ENCODE data around the gene TTC34. TPM values are rescaled to one million over a fixed set of nuclear protein-coding genes. Genes with fewer than 3 reads are reported as not detected.

The TTC34 gene
- total RNA-seq, 1 experiment from 2014 or later: 0.92 TPM

- no peak overlapping the region for H2BK12ac ChIP-seq (ENCODE audit: insufficient read length, low read depth, low read length)
- H3K9me3 ChIP-seq (ENCODE audit: control insufficient read depth, low read depth, low read length): no peaks in the 10 kb centered on the region
- no peak overlapping the region for H3K27ac Mint-ChIP-seq
- no peak overlapping the region for H3K23ac ChIP-seq (ENCODE audit: insufficient read length, low read depth, low read length)
- TF ChIP-seq, protein P1, sequence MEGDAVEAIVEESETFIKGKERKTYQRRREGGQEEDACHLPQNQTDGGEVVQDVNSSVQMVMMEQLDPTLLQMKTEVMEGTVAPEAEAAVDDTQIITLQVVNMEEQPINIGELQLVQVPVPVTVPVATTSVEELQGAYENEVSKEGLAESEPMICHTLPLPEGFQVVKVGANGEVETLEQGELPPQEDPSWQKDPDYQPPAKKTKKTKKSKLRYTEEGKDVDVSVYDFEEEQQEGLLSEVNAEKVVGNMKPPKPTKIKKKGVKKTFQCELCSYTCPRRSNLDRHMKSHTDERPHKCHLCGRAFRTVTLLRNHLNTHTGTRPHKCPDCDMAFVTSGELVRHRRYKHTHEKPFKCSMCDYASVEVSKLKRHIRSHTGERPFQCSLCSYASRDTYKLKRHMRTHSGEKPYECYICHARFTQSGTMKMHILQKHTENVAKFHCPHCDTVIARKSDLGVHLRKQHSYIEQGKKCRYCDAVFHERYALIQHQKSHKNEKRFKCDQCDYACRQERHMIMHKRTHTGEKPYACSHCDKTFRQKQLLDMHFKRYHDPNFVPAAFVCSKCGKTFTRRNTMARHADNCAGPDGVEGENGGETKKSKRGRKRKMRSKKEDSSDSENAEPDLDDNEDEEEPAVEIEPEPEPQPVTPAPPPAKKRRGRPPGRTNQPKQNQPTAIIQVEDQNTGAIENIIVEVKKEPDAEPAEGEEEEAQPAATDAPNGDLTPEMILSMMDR (conservative IDR thresholded peaks at IDR 0.05): no peak
- WGBS (ENCODE audit: extremely low coverage, insufficient read length, low lambda C conversion rate): no CpG with 5 or more reads among the region's 19 CpGs
- no peaks in the 10 kb centered on the region for H3K4me1 Mint-ChIP-seq
- H3K9ac ChIP-seq (ENCODE audit: extremely low read depth, insufficient read length, low read length): no peak overlapping the region
- H3K14ac ChIP-seq (ENCODE audit: insufficient read depth, low read length): no peak overlapping the region
- no peaks in the 10 kb centered on the region for H3K79me1 ChIP-seq (ENCODE audit: insufficient read depth, low read depth, low read length, poor library complexity, severe bottlenecking)
- H3K36me3 Mint-ChIP-seq (ENCODE audit: insufficient read depth in 1 of 3, low read depth in 3 of 3): no peaks in the 10 kb centered on the region
- H3K4me1 ChIP-seq (ENCODE audit: insufficient read depth, low read length): no peaks in the 10 kb centered on the region
- H3K56ac ChIP-seq (ENCODE audit: insufficient read length, low read depth, low read length): no peak overlapping the region
- H3K18ac ChIP-seq (ENCODE audit: insufficient read length, low read depth, low read length): no peak overlapping the region
- H2BK5ac ChIP-seq (ENCODE audit: insufficient read length, low read length): no peak overlapping the region
- H3K23me2 ChIP-seq (ENCODE audit: insufficient read length, low read depth, low read length, poor library complexity, severe bottlenecking): no peaks in the 10 kb centered on the region
- H4K5ac ChIP-seq (ENCODE audit: insufficient read length, low read depth, low read length): no peak overlapping the region
- no peak overlapping the region for H2AFZ ChIP-seq (ENCODE audit: low read length)
- no peak for DNase-seq
- H3K4ac ChIP-seq (ENCODE audit: low read depth, low read length): no peak overlapping the region
- no peak overlapping the region for H2AK5ac ChIP-seq (ENCODE audit: insufficient read length, low read length)
- no peak overlapping the region for H4K91ac ChIP-seq (ENCODE audit: insufficient read length, low read depth, low read length)
- H3K79me2 ChIP-seq (ENCODE audit: insufficient read depth, low read length): no peaks in the 10 kb centered on the region
- H4K8ac ChIP-seq (replicated peaks; ENCODE audit: insufficient read length, low read depth, low read length): no peak overlapping the region
- H3K27me3 Mint-ChIP-seq (ENCODE audit: low read depth): peaks cover 19% of the 10 kb centered on the region
- H2BK15ac ChIP-seq (ENCODE audit: low read depth, low read length): no peak overlapping the region
- H2BK20ac ChIP-seq (ENCODE audit: low read depth, low read length, poor library complexity, severe bottlenecking): no peak overlapping the region
- no peak overlapping the region for H3K4me2 ChIP-seq (ENCODE audit: insufficient read depth, insufficient read length, low read length)
- no peak overlapping the region for H3K4me3 Mint-ChIP-seq
- no peaks in the 10 kb centered on the region for H4K20me1 ChIP-seq (ENCODE audit: control insufficient read depth, insufficient read depth, insufficient read length)
- no peaks in the 10 kb centered on the region for H3K27me3 ChIP-seq (ENCODE audit: insufficient read depth, low read length)
- no peak overlapping the region for H3K27ac ChIP-seq (ENCODE audit: insufficient read length, low read depth, low read length)
- H3T11ph ChIP-seq (ENCODE audit: low read length): no peak overlapping the region
- H3K9me3 Mint-ChIP-seq: peaks cover 0 to 4% of the 10 kb centered on the region in 2 experiments; a peak in 1 of 5 replicates
- no peak overlapping the region for H2BK120ac ChIP-seq (ENCODE audit: low read depth, low read length, poor library complexity, severe bottlenecking)
Measured at GRCh38 chr1:2604156-2604843, 197.2 kb downstream of the TTC34 start.

All from H9 (cell line).